Measurements from ENCODE around the gene GNA14.
"Not testable (repeated sequence)": the region's sequence is repeated elsewhere in the genome, so short reads cannot be mapped to it uniquely, and the experiment has no call there.

GNA14 gene

GRCh38 chr9:77648234-77649108 is at the start of gene GNA14:
GNA14 (minus strand) TSS chr9:77648322; CDS start chr9:77647793, 529 bp downstream.
- DNase-seq, result peak; percentile 4

DNA sequence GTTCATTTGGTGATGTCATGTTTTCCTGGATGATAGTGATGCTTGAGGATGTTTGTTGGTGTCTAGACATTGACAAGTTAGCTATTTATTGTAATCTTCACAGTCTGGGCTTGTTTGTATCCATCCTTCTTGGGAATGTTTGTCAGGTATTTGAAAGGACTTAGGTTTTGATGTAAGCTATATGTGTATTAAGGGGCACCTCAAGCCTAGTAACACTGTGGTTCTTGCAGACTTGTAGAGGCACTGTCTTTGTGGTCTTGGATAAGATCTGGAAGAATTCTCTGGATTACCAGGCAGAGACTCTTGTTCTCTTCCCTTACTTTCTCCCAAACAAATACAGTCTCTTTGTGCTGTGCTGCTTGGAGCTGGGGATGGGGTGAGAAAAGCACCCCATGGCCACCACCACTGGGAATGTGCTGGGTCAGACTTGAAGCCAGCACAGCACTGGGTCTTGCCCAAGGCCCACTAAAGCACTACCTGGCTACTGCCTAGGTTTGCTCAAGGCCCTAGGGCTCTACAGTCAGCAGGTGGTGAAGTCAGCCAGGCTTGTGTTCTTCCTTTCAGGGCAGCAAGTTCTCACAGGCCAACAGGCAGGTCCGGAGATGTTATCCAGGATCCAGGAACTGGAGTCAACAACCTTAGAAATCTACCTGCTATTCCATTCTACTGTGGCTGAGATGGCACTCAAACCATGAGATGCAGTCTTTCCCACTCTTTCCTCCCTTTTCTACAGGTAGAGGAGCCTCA is 49.3 kb upstream of the GNA14 start:
- DNase-seq, result no peak

- DNase-seq, result not testable (repeated sequence)
Measured at GRCh38 chr9:77690723-77691122, 42.6 kb upstream of the GNA14 start.

- DNase-seq, result not testable (repeated sequence)
Measured at GRCh38 chr9:77690119-77690518, 42.0 kb upstream of the GNA14 start.

DNA sequence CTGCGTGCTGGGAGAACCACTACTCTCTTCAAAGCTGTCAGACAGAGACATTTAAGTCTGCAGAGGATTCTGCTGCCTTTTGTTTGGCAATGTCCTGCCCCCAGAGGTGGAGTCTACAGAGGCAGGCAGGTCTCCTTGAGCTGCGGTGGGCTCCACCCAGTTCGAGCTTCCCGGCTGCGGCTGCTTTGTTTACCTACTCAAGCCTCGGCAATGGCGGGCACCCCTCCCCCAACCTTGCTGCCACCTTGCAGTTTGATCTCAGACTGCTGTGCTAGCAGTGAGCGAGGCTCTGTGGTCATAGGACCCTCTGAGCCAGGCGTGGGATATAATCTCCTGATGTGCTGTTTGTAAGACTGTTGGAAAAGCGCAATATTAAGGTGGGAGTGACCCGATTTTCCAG is 39.6 kb upstream of the GNA14 start:
- DNase-seq, result not testable (repeated sequence)

GRCh38 chr9:77680581-77680980 is 32.5 kb upstream of the GNA14 start:
- peak; percentile 43 for DNase-seq

DNA sequence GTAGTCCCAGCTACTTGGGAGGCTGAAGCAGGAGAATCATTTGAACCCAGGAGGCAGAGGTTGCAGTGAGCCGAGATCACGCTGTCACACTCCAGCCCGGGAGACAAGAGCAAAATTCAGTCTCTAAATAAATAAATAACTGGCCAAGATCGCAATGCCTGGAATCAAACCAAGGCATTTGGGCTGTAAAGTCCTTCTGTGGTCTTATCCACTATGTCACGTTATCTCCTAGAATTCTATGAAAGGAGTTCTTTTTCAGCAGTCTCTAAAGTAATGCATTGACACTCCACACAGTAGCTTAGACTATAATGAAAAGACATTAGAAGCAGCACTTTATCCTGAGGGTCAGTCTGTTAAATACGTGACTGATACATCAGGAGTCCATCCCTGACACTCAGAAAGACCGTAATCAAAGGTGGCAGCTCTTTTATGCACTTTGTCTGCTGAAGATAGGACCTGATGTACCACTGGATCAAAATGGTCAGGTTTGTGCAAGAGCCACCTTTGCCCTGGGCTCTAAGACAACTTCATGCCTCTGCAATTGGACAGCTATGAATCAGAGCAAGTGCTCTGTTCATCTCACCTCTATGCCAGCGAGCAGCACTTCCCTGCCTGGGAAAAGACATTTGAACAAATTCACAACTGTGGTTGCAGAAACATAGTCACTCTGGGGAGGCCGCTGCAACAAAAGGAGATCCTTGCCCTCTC is 31.7 kb upstream of the GNA14 start:
- no peak for DNase-seq

DNA sequence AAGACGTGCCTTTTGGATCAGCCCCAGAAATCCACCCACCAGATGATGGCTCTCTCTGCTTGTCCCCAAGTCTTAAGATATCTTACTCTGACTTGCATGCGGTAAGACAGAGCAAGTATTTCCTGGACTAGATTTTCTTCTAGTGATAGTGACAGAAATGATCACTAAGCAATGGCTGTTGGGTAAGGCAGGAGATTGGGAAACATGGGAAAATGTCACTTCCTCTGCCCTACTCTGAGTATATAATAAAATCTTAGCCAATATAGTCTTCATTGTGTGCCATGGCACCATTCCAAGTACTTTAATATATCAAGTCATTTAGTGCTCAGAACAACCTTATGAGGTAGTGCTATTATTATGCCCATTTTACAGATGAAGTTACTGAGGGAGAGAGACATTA is 31.0 kb upstream of the GNA14 start:
- no peak for DNase-seq

- no peak for DNase-seq
Measured at GRCh38 chr9:77677957-77678535, 29.9 kb upstream of the GNA14 start.

- no peak for DNase-seq
Measured at GRCh38 chr9:77677397-77677796, 29.3 kb upstream of the GNA14 start.

- DNase-seq, result peak; percentile 38
Measured at GRCh38 chr9:77673941-77674791, 26.0 kb upstream of the GNA14 start.

- DNase-seq, result no peak
Measured at GRCh38 chr9:77672183-77672582, 24.1 kb upstream of the GNA14 start.

DNA sequence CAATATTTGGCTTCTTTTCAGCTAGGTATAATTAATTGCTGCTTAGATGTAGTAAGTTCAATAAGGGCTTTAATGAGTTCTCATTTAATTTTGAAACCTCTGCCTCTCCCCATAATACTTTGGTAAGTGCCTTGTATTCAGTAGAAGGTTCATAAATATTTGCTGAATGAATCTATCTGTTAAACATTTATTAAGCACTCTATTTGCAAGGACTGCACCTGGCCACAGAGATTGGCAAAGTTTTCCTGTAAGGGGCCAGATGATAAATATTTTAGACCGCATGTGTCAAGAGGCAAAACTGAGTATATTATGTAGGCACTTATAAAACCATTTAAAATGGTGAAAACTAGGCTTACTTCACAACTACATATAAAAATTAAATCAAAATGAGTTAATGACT is 19.0 kb upstream of the GNA14 start:
- DNase-seq, result no peak

- no peak for DNase-seq
Measured at GRCh38 chr9:77663754-77664153, 15.6 kb upstream of the GNA14 start.

DNA sequence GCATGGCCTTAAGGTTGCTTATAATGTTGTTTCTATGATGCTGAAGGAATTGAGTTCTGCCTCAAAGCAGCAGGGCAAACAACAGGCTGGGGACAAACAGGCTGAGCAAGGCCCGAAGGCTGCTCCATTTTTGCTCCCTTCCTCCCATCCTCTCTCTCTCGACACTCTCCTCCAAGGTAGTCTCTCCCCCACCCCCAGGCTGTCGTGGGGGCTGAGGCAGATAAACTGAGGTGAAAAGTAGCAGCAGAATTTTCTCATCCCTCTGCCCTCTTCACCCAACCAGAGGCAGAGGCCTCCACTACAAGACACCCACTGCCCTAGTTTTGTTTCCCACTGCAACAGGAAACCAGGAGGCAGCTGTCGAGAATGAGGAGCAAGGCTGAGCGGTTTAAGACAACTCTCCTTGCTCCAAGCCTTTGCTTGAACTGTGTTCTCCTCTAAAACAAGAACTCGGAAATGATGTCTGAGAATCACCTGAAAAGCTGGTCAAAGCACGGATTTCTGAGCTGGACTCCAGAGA is 13.5 kb upstream of the GNA14 start:
- no peak for DNase-seq

DNA sequence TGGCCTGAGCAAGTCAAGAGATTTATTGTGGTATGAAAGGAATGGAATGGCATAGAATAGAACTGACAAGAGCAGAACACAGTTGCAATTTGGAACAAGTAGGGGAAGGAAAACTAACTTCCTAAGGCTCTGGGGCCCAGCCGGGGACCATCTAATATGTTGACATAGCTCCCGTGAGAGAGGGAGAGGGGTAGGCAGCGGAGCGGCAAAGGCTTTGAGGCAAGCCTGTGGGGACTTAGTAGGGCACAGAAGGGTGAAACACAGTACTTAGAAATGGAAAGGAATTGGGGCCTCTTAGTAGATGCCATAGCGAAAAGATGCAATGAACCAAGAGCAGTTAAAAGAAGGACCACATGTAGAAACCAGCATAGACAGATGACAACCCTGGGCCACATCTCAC is 11.8 kb upstream of the GNA14 start:
- DNase-seq, result no peak

DNA sequence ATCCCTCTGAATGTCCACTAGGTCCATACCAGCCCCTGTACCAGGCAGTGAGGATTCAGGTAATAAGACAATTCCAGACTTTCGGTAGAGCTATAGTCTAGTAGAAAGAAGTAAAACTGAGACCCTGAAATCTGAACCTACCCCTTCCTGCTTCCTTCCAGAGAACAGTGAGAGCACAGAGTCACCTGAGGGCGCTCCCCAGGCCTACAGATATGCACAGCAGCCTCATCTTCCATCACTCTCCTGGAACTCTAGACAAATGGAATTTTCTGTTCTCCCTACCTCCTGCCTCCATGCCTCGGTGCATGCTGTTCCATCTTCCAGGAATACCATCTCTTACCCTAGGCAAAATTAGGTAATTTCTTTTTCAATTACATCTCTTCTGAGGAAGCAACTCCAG is 3.1 kb upstream of the GNA14 start:
- no peak for DNase-seq

- DNase-seq, result peak; percentile 19
Measured at GRCh38 chr9:77649109-77649812, 1.1 kb upstream of the GNA14 start.

DNA sequence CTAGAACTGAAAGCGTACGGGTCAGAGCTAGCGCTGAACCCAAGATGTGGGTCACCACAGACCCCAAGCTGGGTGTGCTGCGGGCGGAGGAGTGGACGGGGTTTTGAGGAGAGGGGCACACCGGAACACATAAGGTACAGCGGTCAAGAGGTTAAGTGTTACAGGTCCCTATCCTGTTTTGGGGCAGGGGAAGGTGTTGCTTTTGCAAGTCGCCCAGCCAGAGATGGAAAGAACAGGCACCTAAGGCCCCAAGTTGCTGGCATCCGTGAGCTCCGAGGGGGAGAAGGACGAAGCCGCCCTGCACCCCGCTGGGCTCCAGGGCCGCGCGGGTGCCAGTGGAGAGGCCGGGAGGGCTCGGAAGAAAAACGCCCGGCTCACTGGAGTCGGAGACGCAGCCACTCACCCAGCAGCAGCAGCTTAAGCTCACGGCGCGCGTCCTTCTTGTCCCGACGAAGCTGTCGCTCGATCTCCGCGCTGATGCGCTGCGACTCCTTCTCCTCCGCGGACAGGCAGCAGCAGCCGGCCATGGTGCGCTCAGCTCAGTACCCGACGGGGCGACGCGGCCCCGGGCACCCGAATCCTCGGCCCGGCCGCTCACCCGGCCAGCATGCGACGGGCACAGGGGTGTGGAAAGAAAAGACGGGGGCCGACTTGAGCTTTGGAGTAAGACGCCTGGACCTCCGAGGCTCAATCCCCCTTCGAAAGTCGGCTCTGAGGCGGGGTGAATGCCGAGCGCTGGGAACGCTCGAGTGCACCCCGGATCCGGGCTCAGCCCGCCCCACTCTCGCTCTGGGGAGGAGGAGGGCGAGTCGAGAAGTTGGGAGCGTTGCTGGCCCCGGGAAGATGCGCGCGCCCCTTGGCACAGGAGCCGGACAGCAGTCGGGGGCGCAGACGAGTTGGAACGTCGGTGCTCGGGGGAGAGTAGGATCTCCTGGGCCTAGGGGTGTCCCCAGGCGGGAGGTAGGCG is 572 bp downstream of the GNA14 start:
- no peak for DNase-seq

DNA sequence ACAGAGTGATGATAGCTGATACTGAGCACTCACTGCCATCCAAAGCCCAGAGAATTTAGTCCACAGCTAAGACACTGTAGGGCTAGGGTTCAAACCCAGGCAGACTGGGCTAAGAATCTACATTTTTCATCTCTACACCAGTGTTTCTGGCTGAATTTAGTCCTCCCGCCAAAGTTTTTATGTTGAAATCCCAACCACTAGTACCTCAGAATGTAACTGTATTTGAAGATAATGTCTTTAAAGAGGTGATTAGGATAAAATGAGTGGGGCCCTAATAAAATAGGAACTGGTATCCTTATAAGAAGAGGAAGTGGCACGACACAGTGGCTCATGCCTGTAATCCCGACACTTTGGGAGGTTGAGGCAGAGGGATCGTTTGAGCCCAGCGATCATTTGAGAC is 4.3 kb downstream of the GNA14 start:
- no peak for DNase-seq
